ENCODE results near the gene MAS1.

DNA sequence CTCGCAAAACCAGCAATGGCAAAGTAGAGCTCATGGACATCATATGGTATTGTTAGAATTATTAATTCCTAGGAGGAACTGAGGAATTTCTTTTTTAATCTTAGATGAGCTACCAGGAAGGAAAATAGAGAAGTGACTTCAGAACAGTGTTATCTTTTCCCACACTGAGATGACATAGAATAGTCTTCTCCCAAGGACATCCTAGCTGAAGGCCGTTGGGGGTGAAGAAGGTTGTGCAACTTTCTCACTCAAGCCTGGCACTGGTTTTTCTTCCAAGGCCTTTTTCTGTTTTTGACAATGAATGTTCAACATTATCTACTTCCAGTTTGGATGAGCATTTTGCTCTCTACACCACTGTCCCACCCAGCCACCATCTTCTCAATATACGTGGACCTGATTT, 35.8 kb upstream of the MAS1 start:
- TF ChIP-seq, protein P1, sequence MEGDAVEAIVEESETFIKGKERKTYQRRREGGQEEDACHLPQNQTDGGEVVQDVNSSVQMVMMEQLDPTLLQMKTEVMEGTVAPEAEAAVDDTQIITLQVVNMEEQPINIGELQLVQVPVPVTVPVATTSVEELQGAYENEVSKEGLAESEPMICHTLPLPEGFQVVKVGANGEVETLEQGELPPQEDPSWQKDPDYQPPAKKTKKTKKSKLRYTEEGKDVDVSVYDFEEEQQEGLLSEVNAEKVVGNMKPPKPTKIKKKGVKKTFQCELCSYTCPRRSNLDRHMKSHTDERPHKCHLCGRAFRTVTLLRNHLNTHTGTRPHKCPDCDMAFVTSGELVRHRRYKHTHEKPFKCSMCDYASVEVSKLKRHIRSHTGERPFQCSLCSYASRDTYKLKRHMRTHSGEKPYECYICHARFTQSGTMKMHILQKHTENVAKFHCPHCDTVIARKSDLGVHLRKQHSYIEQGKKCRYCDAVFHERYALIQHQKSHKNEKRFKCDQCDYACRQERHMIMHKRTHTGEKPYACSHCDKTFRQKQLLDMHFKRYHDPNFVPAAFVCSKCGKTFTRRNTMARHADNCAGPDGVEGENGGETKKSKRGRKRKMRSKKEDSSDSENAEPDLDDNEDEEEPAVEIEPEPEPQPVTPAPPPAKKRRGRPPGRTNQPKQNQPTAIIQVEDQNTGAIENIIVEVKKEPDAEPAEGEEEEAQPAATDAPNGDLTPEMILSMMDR (IDR thresholded peaks at IDR 0.05) = no peak
- TF ChIP-seq POLR2AphosphoS5 (IDR thresholded peaks at IDR 0.05) (no peak), POLR2A (IDR thresholded peaks at IDR 0.05; ENCODE audit: low read depth) (no peak)

Data from esophagus muscularis mucosa (tissue), 3 donors.